ENCODE results near the gene NPR2. TPM values are rescaled to one million over a fixed set of nuclear protein-coding genes. Genes with fewer than 3 reads are reported as not detected.

NPR2 gene
- polyA plus RNA-seq, 3 donors: 32.0 to 38.0 (median 33.7) TPM

- no peak for DNase-seq (ENCODE audit: extremely low read depth in 1 of 11, low read depth in 9 of 11, low spot score in 4 of 11)
These were observed 50.8 kb downstream of the NPR2 start for GRCh38 chr9:35842020-35842745.

DNA sequence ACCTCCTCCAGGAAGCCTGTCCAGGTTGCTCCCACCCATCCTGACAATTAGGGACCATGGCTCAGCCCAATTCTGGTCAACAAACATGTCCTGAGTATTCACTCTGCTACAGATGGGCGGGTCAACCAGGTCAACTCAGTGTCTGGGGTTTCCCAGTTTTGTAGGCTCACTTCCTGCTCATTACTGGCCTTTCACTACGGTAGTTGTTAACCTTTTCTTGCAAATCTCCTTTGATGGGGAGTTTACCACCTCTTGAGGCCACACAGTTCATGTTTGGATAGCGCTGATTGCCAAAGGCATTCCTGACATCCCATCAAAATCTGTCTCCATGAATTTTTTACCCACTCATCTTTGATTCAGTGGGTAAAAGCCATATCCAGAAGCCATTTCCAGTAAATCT lies 51.4 kb downstream of the NPR2 start:
- no peak for DNase-seq (ENCODE audit: extremely low read depth in 1 of 11, low read depth in 9 of 11, low spot score in 4 of 11)

GRCh38 chr9:35844628-35845270 lies 53.4 kb downstream of the NPR2 start:
- DNase-seq (ENCODE audit: extremely low read depth in 1 of 11, low read depth in 9 of 11, low spot score in 4 of 11): peak in 5 of 11 donors; percentile 41 to 63 (median 55)

DNA sequence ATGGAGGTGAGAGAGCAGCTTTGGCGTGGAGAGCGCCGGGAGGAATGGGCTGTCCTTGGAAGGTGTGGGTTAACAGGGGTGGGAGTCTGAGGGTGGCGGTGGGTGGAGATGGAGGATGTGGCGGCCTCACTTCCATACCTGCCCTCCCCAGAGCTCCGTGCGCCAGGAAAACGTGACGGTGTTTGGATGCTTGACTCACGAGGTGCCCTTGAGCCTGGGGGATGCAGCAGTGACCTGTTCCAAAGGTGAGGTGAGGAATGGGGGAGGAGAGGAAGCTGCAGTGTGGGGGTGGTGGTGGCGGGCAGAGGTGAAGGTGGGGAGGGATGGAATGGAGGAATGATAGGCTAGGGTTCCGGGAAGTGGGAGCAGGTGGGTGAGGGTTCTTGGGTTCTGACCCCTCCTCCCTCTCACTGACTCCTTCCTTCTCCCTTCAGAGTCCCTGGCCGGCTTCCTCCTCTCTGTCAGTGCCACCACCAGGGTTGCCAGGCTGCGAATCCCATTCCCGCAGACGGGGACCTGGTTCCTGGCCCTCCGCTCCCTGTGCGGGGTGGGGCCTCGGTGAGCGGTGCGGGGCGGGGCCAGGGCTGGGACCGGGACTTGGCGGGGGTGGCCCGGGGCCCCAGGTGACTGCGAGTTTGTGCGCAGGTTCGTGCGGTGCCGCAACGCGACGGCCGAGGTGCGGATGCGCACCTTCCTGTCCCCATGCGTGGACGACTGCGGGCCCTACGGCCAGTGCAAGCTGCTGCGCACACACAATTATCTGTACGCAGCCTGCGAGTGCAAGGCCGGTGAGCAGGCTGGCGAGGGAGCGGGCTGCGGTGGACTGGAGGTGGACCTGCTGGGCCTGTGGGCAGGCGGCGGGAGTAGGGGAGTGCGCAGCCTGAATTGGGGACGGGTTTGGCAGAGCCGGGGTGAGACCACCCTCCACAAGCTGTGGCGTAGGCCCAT lies 54.7 kb downstream of the NPR2 start:
- DNase-seq (ENCODE audit: extremely low read depth in 1 of 11, low read depth in 9 of 11, low spot score in 4 of 11): no peak

DNA sequence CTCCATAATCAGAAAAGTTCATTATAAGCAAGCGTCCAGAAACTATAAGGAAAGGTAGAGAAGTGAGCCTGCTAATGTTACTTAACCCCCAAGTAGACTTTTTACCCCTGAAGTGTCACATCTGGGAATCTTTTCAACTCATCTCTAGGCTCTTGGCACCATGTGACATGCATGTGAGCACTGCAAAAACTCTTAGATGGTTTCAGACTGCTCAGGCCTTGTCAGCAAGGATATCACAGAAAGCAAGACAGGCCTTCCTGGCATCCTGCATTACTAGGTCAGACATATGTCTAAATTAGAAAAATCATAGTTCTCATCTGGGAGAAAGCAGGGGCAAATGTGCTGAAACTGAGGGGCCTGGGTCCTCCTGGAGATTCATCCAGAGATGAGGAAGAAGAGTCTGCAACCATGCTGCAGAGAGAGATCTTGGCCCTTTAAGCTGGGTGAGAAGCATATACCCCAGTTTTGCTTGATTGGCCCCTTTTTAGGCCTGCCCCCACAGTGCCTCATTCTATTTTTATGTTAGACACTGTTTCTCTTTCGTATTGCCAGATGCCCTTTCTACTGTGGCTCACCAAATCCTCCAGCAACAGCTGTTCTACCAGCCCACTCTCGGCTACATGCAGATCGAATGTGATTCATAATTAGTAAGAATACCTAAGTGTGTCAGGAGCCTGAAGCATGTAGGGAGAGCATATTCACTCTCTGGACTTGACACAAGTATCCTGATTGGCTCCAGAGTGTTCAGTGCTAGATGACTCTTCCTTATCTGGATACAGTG lies 56.6 kb downstream of the NPR2 start:
- no peak for DNase-seq (ENCODE audit: extremely low read depth in 1 of 11, low read depth in 9 of 11, low spot score in 4 of 11)

- DNase-seq (ENCODE audit: extremely low read depth in 1 of 11, low read depth in 9 of 11, low spot score in 4 of 11): no peak
These were observed 61.0 kb downstream of the NPR2 start for GRCh38 chr9:35852267-35852815.

DNA sequence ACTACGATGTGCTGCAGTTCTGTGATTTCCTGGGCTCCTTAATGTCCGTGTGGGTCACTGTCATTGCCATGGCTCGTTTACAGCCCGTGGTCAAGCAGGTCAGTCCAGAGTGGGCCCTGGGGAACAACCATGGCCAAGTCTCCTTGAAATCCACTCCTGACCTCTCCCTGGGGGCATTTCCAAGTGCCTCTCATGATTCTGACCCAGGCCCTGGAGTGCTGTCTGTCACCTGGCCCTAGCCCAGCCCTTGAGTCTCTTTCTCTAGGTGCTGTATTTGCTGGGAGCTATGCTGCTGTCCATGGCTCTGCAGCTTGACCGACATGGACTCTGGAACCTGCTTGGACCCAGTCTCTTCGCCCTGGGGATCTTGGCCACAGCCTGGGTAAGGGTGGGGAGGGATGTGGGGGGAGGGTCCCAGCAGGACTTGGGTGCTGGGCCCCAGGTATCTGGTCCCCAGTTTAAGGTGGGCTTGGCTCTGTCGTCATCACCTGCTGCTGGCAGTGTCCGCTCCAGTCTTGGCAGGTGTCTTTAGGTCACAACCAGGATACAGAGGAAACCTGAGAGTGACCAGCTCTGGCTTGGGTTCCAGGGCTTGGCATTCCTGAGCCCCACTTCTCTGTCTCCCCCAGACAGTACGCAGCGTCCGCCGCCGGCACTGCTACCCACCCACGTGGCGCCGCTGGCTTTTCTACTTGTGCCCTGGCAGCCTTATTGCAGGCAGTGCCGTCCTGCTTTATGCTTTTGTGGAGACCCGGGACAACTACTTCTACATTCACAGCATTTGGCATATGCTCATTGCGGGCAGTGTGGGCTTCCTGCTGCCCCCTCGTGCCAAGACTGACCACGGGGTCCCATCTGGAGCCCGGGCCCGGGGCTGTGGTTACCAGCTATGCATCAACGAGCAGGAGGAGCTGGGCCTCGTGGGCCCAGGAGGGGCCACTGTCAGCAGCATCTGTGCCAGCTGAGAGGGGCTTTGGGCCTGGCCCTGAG lies 61.8 kb downstream of the NPR2 start:
- DNase-seq (ENCODE audit: extremely low read depth in 1 of 11, low read depth in 9 of 11, low spot score in 4 of 11): no peak

- DNase-seq (ENCODE audit: extremely low read depth in 1 of 11, low read depth in 9 of 11, low spot score in 4 of 11): no peak
These were observed 62.8 kb downstream of the NPR2 start for GRCh38 chr9:35854091-35854762.

DNA sequence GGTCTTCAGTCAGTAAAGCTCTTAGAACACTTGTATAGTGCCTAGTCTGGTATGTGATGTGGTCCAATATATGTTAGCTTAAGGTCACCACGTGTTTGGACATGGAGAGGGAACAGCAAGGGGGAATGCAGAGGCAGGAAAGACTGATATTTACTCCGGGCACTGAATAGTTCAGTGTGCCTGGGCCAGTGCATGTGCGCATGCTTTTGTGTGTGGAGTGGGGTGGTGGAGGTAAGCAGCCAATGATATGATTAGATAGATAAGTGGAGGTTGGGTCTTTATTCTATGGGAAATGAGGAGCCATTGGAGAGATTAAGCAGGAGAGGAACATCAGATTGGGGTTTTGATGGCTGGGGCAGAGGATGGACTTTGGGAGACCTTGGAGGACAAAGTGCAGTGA lies 64.8 kb downstream of the NPR2 start:
- DNase-seq (ENCODE audit: extremely low read depth in 1 of 11, low read depth in 9 of 11, low spot score in 4 of 11): no peak

DNA sequence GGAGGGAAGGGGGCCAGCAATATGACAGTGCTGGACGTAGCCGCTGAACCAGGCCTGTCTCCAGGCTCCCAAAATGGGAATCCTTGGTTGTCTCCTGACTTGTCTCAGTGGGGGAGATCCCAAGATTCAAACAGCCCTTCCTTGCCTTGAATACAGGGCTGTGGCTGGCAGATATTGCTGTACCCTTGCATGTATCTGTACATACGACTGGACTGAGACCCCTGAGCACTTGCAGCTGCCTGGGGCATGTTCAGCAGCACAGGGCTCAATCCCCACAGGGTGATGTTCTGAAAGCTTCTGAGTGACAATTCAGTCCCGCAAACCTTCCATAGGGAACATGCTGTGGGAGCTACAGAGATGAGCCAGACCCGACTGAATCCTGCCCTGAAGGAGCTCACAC lies 65.5 kb downstream of the NPR2 start:
- DNase-seq (ENCODE audit: extremely low read depth in 1 of 11, low read depth in 9 of 11, low spot score in 4 of 11): no peak

DNA sequence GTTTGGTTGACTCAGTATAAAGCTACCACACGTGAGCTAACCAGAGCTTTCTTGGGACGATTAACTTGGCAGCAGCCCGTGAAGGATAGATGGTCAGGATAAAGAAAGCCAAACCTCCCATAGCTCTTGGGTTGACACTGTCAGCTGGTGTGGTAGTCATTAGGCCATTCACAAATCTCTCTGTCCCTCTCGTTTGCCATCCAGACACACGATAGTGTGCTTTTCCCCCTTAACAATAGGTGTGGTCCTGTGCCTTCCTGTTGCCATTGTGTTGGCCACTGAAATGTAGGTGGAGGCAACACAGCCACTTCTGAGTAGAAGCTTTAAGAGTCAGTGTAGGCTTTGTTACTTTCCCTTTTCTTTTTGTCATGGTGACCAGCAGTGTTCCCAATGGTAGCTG lies 67.1 kb downstream of the NPR2 start:
- no peak for DNase-seq (ENCODE audit: extremely low read depth in 1 of 11, low read depth in 9 of 11, low spot score in 4 of 11)

Other genes with a start within 250 kb of the NPR2 start
- gene TESK1, start 186.3 kb upstream of the NPR2 start, polyA plus RNA-seq (ENCODE audit: insufficient read length in 3 of 3): 10 to 100 TPM; 36.0 to 42.5 (median 38.5) TPM
- gene CD72, start 173.2 kb upstream of the NPR2 start, polyA plus RNA-seq (ENCODE audit: insufficient read length in 3 of 3): 1 to 10 TPM; 2.4 to 3.9 (median 2.7) TPM
- gene SIT1, start 140.7 kb upstream of the NPR2 start, polyA plus RNA-seq (ENCODE audit: insufficient read length in 3 of 3): under 1 TPM; 0.27 to 0.48 (median 0.28) TPM
- gene RMRP, start 133.6 kb upstream of the NPR2 start, polyA plus RNA-seq (ENCODE audit: insufficient read length in 3 of 3): 1 to 10 TPM in 1 of 3 donors, not detected in 2; 1.9 TPM
- 10 to 100 TPM; 14.2 to 22.3 (median 18.6) TPM for gene CCDC107, start 133.3 kb upstream of the NPR2 start, polyA plus RNA-seq (ENCODE audit: insufficient read length in 3 of 3)
- 10 to 100 TPM in 1 of 3 donors, 1 to 10 TPM in 2; 9.3 to 11.5 (median 10.0) TPM for gene ARHGEF39, start 126.4 kb upstream of the NPR2 start, polyA plus RNA-seq (ENCODE audit: insufficient read length in 3 of 3)
- 1 to 10 TPM in 1 of 3 donors, under 1 TPM in 2; 0.85 to 1.1 (median 0.93) TPM for gene CA9, start 117.7 kb upstream of the NPR2 start, polyA plus RNA-seq (ENCODE audit: insufficient read length in 3 of 3)
- 100 to 1,000 TPM; 149 to 194 (median 156) TPM for gene TPM2, start 101.7 kb upstream of the NPR2 start, polyA plus RNA-seq (ENCODE audit: insufficient read length in 3 of 3)
- gene TLN1, start 59.4 kb upstream of the NPR2 start, polyA plus RNA-seq (ENCODE audit: insufficient read length in 3 of 3): 100 to 1,000 TPM; 150 to 192 (median 174) TPM
- gene CREB3, start 58.9 kb upstream of the NPR2 start, polyA plus RNA-seq (ENCODE audit: insufficient read length in 3 of 3): 10 to 100 TPM; 37.4 to 40.2 (median 39.3) TPM
- 100 to 1,000 TPM in 2 of 3 donors, 10 to 100 TPM in 1; 96.9 to 126 (median 107) TPM for gene GBA2, start 42.4 kb upstream of the NPR2 start, polyA plus RNA-seq (ENCODE audit: insufficient read length in 3 of 3)
- gene RGP1, start 42.3 kb upstream of the NPR2 start, polyA plus RNA-seq (ENCODE audit: insufficient read length in 3 of 3): 10 to 100 TPM; 28.8 to 30.3 (median 29.0) TPM
- gene MSMP, start 37.3 kb upstream of the NPR2 start, polyA plus RNA-seq (ENCODE audit: insufficient read length in 3 of 3): 1 to 10 TPM in 1 of 3 donors, not detected in 2; 1.1 TPM
- gene SPAG8, start 20.7 kb downstream of the NPR2 start, polyA plus RNA-seq (ENCODE audit: insufficient read length in 3 of 3): 1 to 10 TPM; 4.8 to 8.6 (median 6.5) TPM
- gene HINT2, start 23.5 kb downstream of the NPR2 start, polyA plus RNA-seq (ENCODE audit: insufficient read length in 3 of 3): 10 to 100 TPM; 50.5 to 60.3 (median 58.2) TPM
- under 1 TPM in 2 of 3 donors, not detected in 1; 0.10 to 0.26 TPM for gene FAM221B, start 37.1 kb downstream of the NPR2 start, polyA plus RNA-seq (ENCODE audit: insufficient read length in 3 of 3)
- 10 to 100 TPM; 24.4 to 36.4 (median 28.9) TPM for gene TMEM8B, start 37.6 kb downstream of the NPR2 start, polyA plus RNA-seq (ENCODE audit: insufficient read length in 3 of 3)
- under 1 TPM in 1 of 3 donors, not detected in 2; 0.11 TPM for gene OR13J1, start 78.8 kb downstream of the NPR2 start, polyA plus RNA-seq (ENCODE audit: insufficient read length in 3 of 3)
- gene HRCT1, start 114.6 kb downstream of the NPR2 start, polyA plus RNA-seq (ENCODE audit: insufficient read length in 3 of 3): under 1 TPM in 2 of 3 donors, not detected in 1; 0.47 to 0.60 TPM
- 1 to 10 TPM; 1.3 to 1.5 (median 1.3) TPM for gene SPAAR, start 117.9 kb downstream of the NPR2 start, polyA plus RNA-seq (ENCODE audit: insufficient read length in 3 of 3)
- not detected for gene OR2S2, start 166.6 kb downstream of the NPR2 start, polyA plus RNA-seq (ENCODE audit: insufficient read length in 3 of 3)
- 10 to 100 TPM; 26.5 to 32.5 (median 29.3) TPM for gene RECK, start 245.3 kb downstream of the NPR2 start, polyA plus RNA-seq (ENCODE audit: insufficient read length in 3 of 3)